ENCODE data around the gene CEBPE. TPM values are rescaled to one million over a fixed set of nuclear protein-coding genes. Genes with fewer than 3 reads are reported as not detected.

Gene CEBPE
- total RNA-seq, 1 experiment from 2014 or later, result not detected

DNA sequence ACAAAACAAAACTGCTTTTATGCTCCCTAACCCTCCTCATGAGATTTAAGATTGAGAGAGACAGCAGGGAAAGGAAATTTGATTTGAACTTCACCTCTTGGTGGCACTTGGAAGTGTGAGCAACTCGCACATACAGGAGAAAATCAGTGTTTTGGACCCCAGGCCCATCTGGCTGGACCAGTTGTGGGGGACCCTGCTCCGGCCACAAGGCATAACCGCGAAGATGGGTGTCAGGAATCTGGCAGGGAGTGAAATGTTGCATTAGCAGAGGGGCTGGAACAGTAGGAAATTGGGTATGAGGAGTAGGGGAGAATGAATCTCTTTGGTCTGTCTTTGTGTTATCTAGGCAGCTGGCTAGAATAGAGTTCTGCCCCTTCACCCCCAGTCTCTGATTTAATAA lies 15.5 kb downstream of the CEBPE start:
- H3K27ac Mint-ChIP-seq (ENCODE audit: unreplicated experiment), result no peak overlapping the region
- TF ChIP-seq, protein P1, sequence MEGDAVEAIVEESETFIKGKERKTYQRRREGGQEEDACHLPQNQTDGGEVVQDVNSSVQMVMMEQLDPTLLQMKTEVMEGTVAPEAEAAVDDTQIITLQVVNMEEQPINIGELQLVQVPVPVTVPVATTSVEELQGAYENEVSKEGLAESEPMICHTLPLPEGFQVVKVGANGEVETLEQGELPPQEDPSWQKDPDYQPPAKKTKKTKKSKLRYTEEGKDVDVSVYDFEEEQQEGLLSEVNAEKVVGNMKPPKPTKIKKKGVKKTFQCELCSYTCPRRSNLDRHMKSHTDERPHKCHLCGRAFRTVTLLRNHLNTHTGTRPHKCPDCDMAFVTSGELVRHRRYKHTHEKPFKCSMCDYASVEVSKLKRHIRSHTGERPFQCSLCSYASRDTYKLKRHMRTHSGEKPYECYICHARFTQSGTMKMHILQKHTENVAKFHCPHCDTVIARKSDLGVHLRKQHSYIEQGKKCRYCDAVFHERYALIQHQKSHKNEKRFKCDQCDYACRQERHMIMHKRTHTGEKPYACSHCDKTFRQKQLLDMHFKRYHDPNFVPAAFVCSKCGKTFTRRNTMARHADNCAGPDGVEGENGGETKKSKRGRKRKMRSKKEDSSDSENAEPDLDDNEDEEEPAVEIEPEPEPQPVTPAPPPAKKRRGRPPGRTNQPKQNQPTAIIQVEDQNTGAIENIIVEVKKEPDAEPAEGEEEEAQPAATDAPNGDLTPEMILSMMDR (IDR thresholded peaks at IDR 0.05; ENCODE audit: unreplicated experiment), result no peak
- H3K36me3 Mint-ChIP-seq (ENCODE audit: insufficient read depth, unreplicated experiment), result peaks cover 10% of the 10 kb centered on the region
- H3K9me3 Mint-ChIP-seq (ENCODE audit: low read depth, unreplicated experiment), result no peaks in the 10 kb centered on the region
- no TSS peak for BruUV-seq (replicated peaks)
- no peak for DNase-seq
- no peaks in the 10 kb centered on the region for H3K4me1 Mint-ChIP-seq (ENCODE audit: low read depth, unreplicated experiment)
- H3K27me3 Mint-ChIP-seq (ENCODE audit: unreplicated experiment), result peaks cover 35% of the 10 kb centered on the region
- intact Hi-C loops (cut with micrococcal nuclease; ENCODE audit: unreplicated experiment), result no loop called here
- H3K4me3 Mint-ChIP-seq (ENCODE audit: low read depth, unreplicated experiment), result no peak overlapping the region
- CTCF ChIA-PET, result no interaction called here

DNA sequence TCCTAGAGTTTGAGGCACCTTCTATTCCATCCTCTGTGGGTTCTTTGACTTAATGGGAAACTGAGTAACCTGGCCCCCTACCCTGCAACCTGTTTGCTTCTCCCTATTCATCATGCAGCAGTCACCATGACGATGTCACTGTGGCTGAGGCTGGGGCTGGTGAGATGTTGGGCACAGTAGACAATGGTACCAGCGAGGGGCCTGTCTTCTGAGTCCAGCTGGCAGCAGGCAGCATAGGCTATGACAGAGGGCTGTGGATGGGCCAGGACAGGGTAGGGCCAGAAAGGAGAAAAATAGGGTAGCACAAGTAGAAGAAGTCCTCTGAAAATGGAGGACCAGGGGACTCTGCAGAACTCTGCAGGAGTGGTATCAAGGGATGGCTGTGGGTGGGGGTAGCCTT lies 16.3 kb downstream of the CEBPE start:
- DNase-seq, result no peak
- no peaks in the 10 kb centered on the region for H3K4me1 Mint-ChIP-seq (ENCODE audit: low read depth, unreplicated experiment)
- CTCF ChIA-PET, result no interaction called here
- intact Hi-C loops (cut with micrococcal nuclease; ENCODE audit: unreplicated experiment), result no loop called here
- H3K4me3 Mint-ChIP-seq (ENCODE audit: low read depth, unreplicated experiment), result no peak overlapping the region
- H3K27me3 Mint-ChIP-seq (ENCODE audit: unreplicated experiment), result peaks cover 35% of the 10 kb centered on the region
- BruUV-seq (replicated peaks), result no TSS peak
- TF ChIP-seq, protein P1 (IDR thresholded peaks at IDR 0.05; ENCODE audit: unreplicated experiment), result no peak
- H3K27ac Mint-ChIP-seq (ENCODE audit: unreplicated experiment), result no peak overlapping the region
- H3K9me3 Mint-ChIP-seq (ENCODE audit: low read depth, unreplicated experiment), result no peaks in the 10 kb centered on the region
- peaks cover 10% of the 10 kb centered on the region for H3K36me3 Mint-ChIP-seq (ENCODE audit: insufficient read depth, unreplicated experiment)

DNA sequence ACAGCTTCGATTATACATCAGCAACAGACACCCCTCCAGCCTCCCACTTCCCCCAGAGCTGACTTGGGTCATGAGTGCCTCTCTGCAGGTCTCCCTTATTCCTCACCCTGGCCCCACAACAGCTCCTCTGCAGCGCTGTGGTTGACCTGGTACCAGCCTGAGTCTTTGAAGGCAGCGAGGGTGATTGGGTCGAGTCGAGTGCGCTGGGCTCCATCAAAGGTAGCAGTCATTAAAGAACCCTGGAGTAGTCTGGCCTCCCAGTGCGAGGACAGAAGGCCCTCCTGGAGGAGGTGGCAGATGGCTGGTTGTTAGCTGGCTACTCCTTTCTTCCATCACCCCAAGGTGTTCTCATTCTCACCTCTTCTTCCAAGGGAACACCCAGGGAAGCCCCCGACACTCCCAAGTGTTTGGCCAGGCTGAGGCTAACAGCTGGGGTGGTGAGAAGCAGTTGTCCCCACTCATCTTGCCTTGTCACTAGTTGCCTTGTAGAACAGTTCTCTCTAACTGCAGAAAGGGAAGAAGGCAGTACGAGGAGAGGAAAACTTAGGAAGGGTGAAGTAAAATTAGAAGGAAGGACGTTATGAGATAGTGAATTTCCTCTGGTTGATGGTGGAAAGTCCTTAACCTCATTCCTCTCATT lies 16.9 kb downstream of the CEBPE start:
- CTCF ChIA-PET, result no interaction called here
- intact Hi-C loops (cut with micrococcal nuclease; ENCODE audit: unreplicated experiment), result no loop called here
- peaks cover 35% of the 10 kb centered on the region for H3K27me3 Mint-ChIP-seq (ENCODE audit: unreplicated experiment)
- peaks cover 14% of the 10 kb centered on the region for H3K36me3 Mint-ChIP-seq (ENCODE audit: insufficient read depth, unreplicated experiment)
- H3K27ac Mint-ChIP-seq (ENCODE audit: unreplicated experiment), result peak overlapping the region; percentile 30
- no TSS peak for BruUV-seq (replicated peaks)
- no peak for DNase-seq
- TF ChIP-seq, protein P1 (IDR thresholded peaks at IDR 0.05; ENCODE audit: unreplicated experiment), result no peak
- no peak overlapping the region for H3K4me3 Mint-ChIP-seq (ENCODE audit: low read depth, unreplicated experiment)
- no peaks in the 10 kb centered on the region for H3K9me3 Mint-ChIP-seq (ENCODE audit: low read depth, unreplicated experiment)
- no peaks in the 10 kb centered on the region for H3K4me1 Mint-ChIP-seq (ENCODE audit: low read depth, unreplicated experiment)

DNA sequence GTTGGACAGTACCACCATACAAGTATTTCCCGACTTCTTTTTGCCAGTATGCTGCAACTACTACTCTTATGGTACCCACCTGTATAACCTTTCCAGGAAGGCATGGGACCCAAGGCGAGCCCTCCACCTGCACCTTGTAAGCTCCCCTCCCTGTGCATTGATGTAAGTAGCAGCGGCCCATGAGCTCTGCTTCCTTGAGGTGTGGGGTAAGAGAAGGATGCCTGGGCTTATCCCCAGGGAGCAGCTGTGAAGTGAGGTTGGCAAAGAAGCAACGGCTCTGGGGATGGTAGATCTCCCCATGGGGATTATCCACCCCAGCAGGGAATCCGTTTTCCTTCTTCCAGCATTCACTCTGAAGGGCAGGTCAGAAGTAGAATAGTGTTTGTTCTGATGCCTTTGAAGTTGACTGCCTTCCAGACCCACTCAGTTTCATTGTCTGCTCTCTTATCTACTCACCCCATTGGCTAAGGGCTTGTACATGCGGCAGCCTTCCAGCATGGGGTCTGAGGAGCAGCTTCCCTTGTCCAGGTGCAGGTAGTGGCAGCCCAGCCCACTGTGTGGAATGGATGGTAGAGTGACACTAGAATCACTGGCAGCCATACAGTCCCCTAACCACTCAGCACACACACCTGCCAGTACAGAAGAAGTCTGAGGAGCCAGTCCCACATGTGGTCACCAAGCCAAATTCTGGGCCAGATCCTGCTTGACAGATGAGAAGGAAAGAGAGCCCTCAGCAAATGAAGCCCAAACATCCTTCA lies 17.7 kb downstream of the CEBPE start:
- peaks cover 14% of the 10 kb centered on the region for H3K36me3 Mint-ChIP-seq (ENCODE audit: insufficient read depth, unreplicated experiment)
- H3K9me3 Mint-ChIP-seq (ENCODE audit: low read depth, unreplicated experiment), result no peaks in the 10 kb centered on the region
- intact Hi-C loops (cut with micrococcal nuclease; ENCODE audit: unreplicated experiment), result no loop called here
- H3K27ac Mint-ChIP-seq (ENCODE audit: unreplicated experiment), result no peak overlapping the region
- CTCF ChIA-PET, result no interaction called here
- peaks cover 35% of the 10 kb centered on the region for H3K27me3 Mint-ChIP-seq (ENCODE audit: unreplicated experiment)
- DNase-seq, result no peak
- BruUV-seq (replicated peaks), result no TSS peak
- TF ChIP-seq, protein P1 (IDR thresholded peaks at IDR 0.05; ENCODE audit: unreplicated experiment), result no peak
- peaks cover 6% of the 10 kb centered on the region for H3K4me1 Mint-ChIP-seq (ENCODE audit: low read depth, unreplicated experiment)
- no peak overlapping the region for H3K4me3 Mint-ChIP-seq (ENCODE audit: low read depth, unreplicated experiment)

Measured in Calu3 (cell line).